Bronchial epithelial cell (primary cell): ENCODE measurements around the gene MAK. TPM values are rescaled to one million over a fixed set of nuclear protein-coding genes. Genes with fewer than 3 reads are reported as not detected.
"Not testable (repeated sequence)": the region's sequence is repeated elsewhere in the genome, so short reads cannot be mapped to it uniquely, and the experiment has no call there.

Experiments
- DNase-seq: peaks from one replicate; pipeline ENCODE4 v3.0.0-alpha.2; 2010; ENCODE audit warnings: low read depth
- FAIRE-seq: peaks from 2 replicates; lab custom pipeline; 2011; peaks lifted over from hg19 to GRCh38; lab: Jason Lieb, UNC
- H3K27me3 ChIP-seq: 2 replicates; pipeline ENCODE4 v1.5.1; 2011; ENCODE audit warnings: low read length; ENCODE audit not compliant: control insufficient read depth, insufficient read depth
- H3K36me3 ChIP-seq: 2 replicates; pipeline ENCODE4 v1.5.1; 2011; ENCODE audit warnings: low read length; ENCODE audit not compliant: control insufficient read depth, insufficient read depth
- H3K4me3 ChIP-seq: 2 replicates; pipeline ENCODE4 v1.5.1; 2011; ENCODE audit warnings: mild to moderate bottlenecking, low read depth, low read length, control low read depth
- total RNA-seq: library from RNA; depleted of rRNA; stranded (reverse); fragments of >200 nt; gene quantifications from 2 replicates; pipeline ENCODE4 v1.2.1, GENCODE V29; 2014
- TF ChIP-seq, protein P1 (sequence below): IDR thresholded peaks from 2 replicates; pipeline ENCODE4 v1.5.1; 2011; ENCODE audit warnings: mild to moderate bottlenecking, moderate library complexity, low read length, control low read depth, inconsistent platforms; ENCODE audit not compliant: insufficient read depth, severe bottlenecking

MAK gene
- total RNA-seq, 1 donor from 2014 or later: not detected

- no peak for FAIRE-seq
- TF ChIP-seq, protein P1, sequence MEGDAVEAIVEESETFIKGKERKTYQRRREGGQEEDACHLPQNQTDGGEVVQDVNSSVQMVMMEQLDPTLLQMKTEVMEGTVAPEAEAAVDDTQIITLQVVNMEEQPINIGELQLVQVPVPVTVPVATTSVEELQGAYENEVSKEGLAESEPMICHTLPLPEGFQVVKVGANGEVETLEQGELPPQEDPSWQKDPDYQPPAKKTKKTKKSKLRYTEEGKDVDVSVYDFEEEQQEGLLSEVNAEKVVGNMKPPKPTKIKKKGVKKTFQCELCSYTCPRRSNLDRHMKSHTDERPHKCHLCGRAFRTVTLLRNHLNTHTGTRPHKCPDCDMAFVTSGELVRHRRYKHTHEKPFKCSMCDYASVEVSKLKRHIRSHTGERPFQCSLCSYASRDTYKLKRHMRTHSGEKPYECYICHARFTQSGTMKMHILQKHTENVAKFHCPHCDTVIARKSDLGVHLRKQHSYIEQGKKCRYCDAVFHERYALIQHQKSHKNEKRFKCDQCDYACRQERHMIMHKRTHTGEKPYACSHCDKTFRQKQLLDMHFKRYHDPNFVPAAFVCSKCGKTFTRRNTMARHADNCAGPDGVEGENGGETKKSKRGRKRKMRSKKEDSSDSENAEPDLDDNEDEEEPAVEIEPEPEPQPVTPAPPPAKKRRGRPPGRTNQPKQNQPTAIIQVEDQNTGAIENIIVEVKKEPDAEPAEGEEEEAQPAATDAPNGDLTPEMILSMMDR: no peak
- no peak for DNase-seq
Observed at GRCh38 chr6:10769419-10769818, 68.9 kb downstream of the MAK start.

DNA sequence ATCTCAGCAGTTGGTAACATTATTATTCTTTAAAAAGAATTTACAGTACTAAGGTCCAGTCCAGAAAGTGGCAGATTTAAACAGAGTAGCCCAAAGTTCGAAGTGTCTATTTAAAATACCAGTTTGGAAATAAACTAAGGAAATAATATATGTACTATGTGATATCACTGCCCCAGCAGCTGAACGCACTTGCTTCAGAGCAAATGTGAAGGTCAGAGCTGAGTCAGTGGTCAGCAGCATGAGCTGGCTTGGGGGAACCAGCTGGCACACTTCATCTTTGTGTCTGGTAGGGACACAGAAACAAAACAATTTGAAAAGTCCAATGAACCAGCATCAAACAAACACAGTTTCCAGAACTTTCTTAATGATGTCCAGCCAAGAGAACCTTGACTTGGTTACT is 75.3 kb downstream of the MAK start:
- DNase-seq (no peak), FAIRE-seq (no peak)
- Histone ChIP-seq H3K4me3 (no peak overlapping the region), H3K27me3 (no peaks in the 10 kb centered on the region), H3K36me3 (no peaks in the 10 kb centered on the region)
- TF ChIP-seq, protein P1: no peak

More at GRCh38 chr6:10769419-10769818, 68.9 kb downstream of the MAK start:
- peaks cover 1% of the 10 kb centered on the region for H3K36me3 ChIP-seq
- H3K4me3 ChIP-seq: no peak overlapping the region
- no peaks in the 10 kb centered on the region for H3K27me3 ChIP-seq

DNA sequence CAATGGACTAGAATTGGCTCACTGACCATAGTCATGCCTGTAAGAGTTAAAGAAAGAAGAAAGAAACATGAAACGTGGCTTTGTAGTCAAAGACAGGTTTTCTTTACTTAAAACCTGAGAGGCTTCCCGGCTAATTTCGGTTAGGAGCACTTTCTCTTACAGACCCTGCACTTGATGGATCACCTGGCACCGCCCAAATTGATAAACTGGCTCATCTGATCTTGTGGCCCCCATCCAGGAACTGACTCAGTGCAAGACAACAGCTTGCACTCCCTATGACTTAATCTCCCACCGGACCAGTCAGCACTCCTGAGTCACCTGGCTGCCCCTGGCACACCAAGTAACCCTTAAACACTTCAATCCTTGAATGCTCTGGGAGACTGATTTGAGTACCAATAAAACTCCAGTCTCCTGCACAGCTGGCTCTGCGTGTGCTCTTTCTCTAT is 78.4 kb downstream of the MAK start:
- TF ChIP-seq, protein P1: no peak

GRCh38 chr6:10759312-10759839 is 79.0 kb downstream of the MAK start:
- TF ChIP-seq, protein P1: peak; percentile 47
- no peak for FAIRE-seq
- peaks cover 6% of the 10 kb centered on the region for H3K36me3 ChIP-seq

More for the DNA sequence above, 78.4 kb downstream of the MAK start:
- Histone ChIP-seq H3K36me3 (peaks cover 2% of the 10 kb centered on the region), H3K4me3 (no peak overlapping the region), H3K27me3 (no peaks in the 10 kb centered on the region)
- FAIRE-seq (no peak), DNase-seq (peak; percentile 97)

DNA sequence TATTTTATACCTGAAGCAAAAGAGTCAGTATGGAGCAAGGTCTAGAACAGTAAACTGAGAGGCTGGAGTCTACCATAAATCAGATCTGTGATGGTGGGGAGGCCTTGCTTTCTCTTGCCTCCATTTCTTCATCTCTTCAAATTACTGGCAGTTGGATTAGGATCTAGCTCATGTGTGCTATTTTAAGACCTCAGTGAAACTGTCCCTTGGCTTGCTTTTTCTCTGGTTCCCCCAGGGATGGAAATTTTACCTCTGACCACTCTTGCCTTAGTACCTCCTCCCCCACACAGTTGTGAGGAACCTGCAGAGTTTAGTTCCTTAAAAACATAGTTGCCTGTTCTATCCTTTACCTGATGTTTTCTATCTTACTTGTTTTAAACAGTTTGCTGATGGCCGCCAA is 82.3 kb downstream of the MAK start:
- Histone ChIP-seq H3K36me3 (peaks cover 14% of the 10 kb centered on the region), H3K4me3 (no peak overlapping the region), H3K27me3 (no peaks in the 10 kb centered on the region)
- no peak for FAIRE-seq
- DNase-seq: no peak
- TF ChIP-seq, protein P1: no peak

More at GRCh38 chr6:10759312-10759839, 79.0 kb downstream of the MAK start:
- H3K27me3 ChIP-seq: no peaks in the 10 kb centered on the region
- peak; percentile 98 for DNase-seq
- H3K4me3 ChIP-seq: no peak overlapping the region

DNA sequence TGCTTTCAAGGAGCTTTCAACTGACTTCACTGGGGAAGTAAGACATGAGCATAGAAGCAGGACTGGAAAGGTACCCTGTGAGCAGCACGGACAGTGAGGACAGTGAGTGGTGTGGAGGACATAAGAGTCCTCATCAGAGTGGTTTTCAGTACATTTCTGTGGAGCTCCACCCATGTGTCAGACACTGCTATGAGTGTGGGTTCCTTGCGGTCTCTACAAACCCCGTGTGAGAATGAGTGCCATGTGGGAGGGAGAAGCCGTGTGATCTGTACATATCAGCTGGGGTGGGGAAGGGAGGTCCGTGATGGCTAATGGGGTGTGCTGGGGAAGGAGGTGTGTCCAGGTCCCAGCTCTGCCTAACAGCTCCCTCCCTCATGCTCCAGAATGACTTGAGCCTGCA is 86.6 kb downstream of the MAK start:
- peak; percentile 81 for FAIRE-seq
- DNase-seq, H3K4me3 ChIP-seq, H3K27me3 ChIP-seq: not testable (repeated sequence)
- peaks cover 18% of the 10 kb centered on the region for H3K36me3 ChIP-seq

DNA sequence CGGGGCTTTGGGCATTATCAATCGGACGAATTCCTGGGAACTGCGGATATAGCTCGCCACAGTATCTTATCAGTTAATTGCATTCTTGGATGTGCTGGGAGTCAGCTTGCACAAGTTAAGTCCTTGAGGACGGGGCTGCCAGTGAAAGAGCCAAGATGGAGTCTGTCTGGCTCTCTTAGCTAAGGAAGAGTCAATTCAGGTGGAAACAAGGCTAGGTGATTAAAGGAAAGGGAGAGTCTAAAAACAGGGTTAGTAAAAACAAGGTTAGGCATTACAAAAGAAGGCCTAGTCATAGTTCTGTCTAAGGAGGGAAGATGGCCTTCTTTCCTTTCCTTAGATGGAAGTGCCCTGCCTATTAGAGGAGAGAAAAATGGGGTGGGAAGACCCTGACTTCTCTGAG is 87.8 kb downstream of the MAK start:
- H3K27me3 ChIP-seq, FAIRE-seq, H3K4me3 ChIP-seq, DNase-seq: not testable (repeated sequence)
- peaks cover 17% of the 10 kb centered on the region for H3K36me3 ChIP-seq
